ENCODE results near the gene STRADA.

The STRADA gene

DNA sequence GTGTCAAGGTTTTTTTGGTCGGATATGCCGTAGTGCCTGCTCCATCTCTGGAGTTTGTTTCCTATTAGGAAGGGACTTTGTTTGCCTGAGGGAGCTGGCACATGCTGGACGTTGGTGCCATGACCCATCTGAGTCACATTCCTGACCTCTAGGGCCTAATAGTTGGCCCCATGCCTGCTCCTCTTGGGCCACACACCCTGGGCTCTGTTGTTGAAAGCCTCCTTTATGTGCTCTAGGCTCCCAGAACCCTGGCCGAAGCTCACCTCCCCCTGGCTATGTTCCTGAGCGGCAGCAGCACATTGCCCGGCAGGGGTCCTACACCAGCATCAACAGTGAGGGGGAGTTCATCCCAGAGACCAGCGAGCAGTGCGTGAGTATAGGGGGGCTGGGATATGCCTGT is 60.1 kb downstream of the STRADA start:
- Histone ChIP-seq H3K4me3 (replicated peaks; ENCODE audit: insufficient read depth, low read length) (no peak overlapping the region), H3K27ac (replicated peaks) (peak overlapping the region; percentile 62), H3K27me3 (ENCODE audit: insufficient read depth, poor library complexity, severe bottlenecking) (no peaks in the 10 kb centered on the region)
- TF ChIP-seq, protein P1, sequence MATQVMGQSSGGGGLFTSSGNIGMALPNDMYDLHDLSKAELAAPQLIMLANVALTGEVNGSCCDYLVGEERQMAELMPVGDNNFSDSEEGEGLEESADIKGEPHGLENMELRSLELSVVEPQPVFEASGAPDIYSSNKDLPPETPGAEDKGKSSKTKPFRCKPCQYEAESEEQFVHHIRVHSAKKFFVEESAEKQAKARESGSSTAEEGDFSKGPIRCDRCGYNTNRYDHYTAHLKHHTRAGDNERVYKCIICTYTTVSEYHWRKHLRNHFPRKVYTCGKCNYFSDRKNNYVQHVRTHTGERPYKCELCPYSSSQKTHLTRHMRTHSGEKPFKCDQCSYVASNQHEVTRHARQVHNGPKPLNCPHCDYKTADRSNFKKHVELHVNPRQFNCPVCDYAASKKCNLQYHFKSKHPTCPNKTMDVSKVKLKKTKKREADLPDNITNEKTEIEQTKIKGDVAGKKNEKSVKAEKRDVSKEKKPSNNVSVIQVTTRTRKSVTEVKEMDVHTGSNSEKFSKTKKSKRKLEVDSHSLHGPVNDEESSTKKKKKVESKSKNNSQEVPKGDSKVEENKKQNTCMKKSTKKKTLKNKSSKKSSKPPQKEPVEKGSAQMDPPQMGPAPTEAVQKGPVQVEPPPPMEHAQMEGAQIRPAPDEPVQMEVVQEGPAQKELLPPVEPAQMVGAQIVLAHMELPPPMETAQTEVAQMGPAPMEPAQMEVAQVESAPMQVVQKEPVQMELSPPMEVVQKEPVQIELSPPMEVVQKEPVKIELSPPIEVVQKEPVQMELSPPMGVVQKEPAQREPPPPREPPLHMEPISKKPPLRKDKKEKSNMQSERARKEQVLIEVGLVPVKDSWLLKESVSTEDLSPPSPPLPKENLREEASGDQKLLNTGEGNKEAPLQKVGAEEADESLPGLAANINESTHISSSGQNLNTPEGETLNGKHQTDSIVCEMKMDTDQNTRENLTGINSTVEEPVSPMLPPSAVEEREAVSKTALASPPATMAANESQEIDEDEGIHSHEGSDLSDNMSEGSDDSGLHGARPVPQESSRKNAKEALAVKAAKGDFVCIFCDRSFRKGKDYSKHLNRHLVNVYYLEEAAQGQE (IDR thresholded peaks at IDR 0.05; ENCODE audit: insufficient replicate concordance, low read depth) = no peak
- TF ChIP-seq SPI1 (IDR thresholded peaks at IDR 0.05; ENCODE audit: borderline replicate concordance, low read depth) = no peak
- TF ChIP-seq POLR2AphosphoS5 (IDR thresholded peaks at IDR 0.05; ENCODE audit: low read depth) = no peak
- TF ChIP-seq, protein P2, sequence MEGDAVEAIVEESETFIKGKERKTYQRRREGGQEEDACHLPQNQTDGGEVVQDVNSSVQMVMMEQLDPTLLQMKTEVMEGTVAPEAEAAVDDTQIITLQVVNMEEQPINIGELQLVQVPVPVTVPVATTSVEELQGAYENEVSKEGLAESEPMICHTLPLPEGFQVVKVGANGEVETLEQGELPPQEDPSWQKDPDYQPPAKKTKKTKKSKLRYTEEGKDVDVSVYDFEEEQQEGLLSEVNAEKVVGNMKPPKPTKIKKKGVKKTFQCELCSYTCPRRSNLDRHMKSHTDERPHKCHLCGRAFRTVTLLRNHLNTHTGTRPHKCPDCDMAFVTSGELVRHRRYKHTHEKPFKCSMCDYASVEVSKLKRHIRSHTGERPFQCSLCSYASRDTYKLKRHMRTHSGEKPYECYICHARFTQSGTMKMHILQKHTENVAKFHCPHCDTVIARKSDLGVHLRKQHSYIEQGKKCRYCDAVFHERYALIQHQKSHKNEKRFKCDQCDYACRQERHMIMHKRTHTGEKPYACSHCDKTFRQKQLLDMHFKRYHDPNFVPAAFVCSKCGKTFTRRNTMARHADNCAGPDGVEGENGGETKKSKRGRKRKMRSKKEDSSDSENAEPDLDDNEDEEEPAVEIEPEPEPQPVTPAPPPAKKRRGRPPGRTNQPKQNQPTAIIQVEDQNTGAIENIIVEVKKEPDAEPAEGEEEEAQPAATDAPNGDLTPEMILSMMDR (IDR thresholded peaks at IDR 0.05; ENCODE audit: insufficient read depth, low read length) = no peak
- no peak for DNase-seq (ENCODE audit: low read depth in 1 of 2, low spot score in 1 of 2)

DNA sequence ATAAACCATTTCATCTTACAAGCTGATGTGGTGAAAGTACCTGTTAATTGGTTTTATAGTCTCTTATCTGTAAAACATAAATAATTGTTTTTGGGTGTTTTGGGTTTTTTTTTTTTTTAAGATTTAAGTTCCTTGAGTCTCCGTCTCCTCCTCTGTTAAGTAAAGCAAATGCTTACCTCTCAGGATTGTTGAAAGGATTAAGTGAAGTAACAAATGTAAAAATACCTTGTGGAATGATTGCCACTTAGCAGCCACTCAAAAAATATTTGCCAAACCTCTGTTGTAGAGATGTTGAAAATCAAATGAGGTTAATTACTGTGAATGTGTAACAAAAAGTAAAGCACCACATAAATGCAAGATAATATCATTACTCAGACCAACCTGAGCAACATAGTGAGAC is 60.9 kb downstream of the STRADA start:
- H3K27me3 ChIP-seq (ENCODE audit: insufficient read depth, poor library complexity, severe bottlenecking) = no peaks in the 10 kb centered on the region
- DNase-seq (ENCODE audit: low read depth in 1 of 2, low spot score in 1 of 2) = no peak

DNA sequence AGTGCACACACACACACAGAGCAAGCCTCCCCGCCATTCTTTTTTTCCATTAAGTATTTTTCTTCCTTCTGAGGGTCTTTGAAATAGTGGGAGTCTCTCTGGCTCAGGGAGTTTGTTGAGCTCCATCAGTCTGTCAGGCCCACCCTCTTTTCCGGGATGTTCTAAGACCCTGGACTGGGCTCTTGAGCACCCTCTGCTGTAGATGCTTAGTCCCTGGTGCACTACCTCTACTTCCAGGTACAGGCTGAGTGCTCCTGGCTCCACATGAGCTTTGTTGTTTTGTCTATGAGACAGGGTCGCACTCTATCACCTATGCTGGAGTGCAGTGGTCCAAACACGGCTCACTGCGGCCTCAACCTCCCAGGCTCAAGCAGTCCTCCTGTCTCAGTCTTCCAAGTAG is 62.4 kb downstream of the STRADA start:
- no peak for DNase-seq (ENCODE audit: low read depth in 1 of 2, low spot score in 1 of 2)
- Histone ChIP-seq H3K4me3 (replicated peaks; ENCODE audit: insufficient read depth, low read length) (no peak overlapping the region), H3K27me3 (ENCODE audit: insufficient read depth, poor library complexity, severe bottlenecking) (no peaks in the 10 kb centered on the region), H3K27ac (replicated peaks) (no peak overlapping the region)
- TF ChIP-seq, protein P1 (IDR thresholded peaks at IDR 0.05; ENCODE audit: insufficient replicate concordance, low read depth) = no peak
- TF ChIP-seq, protein P2 (IDR thresholded peaks at IDR 0.05; ENCODE audit: insufficient read depth, low read length) = no peak
- TF ChIP-seq SPI1 (IDR thresholded peaks at IDR 0.05; ENCODE audit: borderline replicate concordance, low read depth) (no peak), POLR2AphosphoS5 (IDR thresholded peaks at IDR 0.05; ENCODE audit: low read depth) (no peak), GABPA (IDR thresholded peaks at IDR 0.05; ENCODE audit: low read depth) (no peak)

More for the DNA sequence above, 60.9 kb downstream of the STRADA start:
- H3K4me3 ChIP-seq (replicated peaks; ENCODE audit: insufficient read depth, low read length) = no peak overlapping the region
- TF ChIP-seq, protein P1 (IDR thresholded peaks at IDR 0.05; ENCODE audit: insufficient replicate concordance, low read depth) = no peak
- TF ChIP-seq GABPA (IDR thresholded peaks at IDR 0.05; ENCODE audit: low read depth) (no peak), SPI1 (IDR thresholded peaks at IDR 0.05; ENCODE audit: borderline replicate concordance, low read depth) (no peak), POLR2AphosphoS5 (IDR thresholded peaks at IDR 0.05; ENCODE audit: low read depth) (no peak)
- TF ChIP-seq, protein P2 (IDR thresholded peaks at IDR 0.05; ENCODE audit: insufficient read depth, low read length) = no peak
- H3K27ac ChIP-seq (replicated peaks) = no peak overlapping the region
